ENCODE measurements around the gene GLB1L2. TPM values are rescaled to one million over a fixed set of nuclear protein-coding genes. Genes with fewer than 3 reads are reported as not detected.

GLB1L2 gene
- total and polyA plus RNA-seq, 2 of the 13 experiments (the other 11 are each of a cell fraction or from before 2014, with no cell fraction given) = 0.59 to 0.69 TPM

GRCh38 chr11:134358165-134358855, 26.5 kb downstream of the GLB1L2 start:
- ATAC-seq (no peak), FAIRE-seq (no peak), DNase-seq (ENCODE audit: low spot score) (no peak)
- Histone ChIP-seq H3K9ac (ENCODE audit: insufficient read depth, low read depth, low read length) (no peak overlapping the region), H3K79me2 (ENCODE audit: insufficient read depth, low read length) (no peaks in the 10 kb centered on the region), H3K27ac (ENCODE audit: extremely low read length, insufficient read depth, low read length) (no peak overlapping the region), H3K9me3 (ENCODE audit: low read length) (no peaks in the 10 kb centered on the region), H4K20me1 (ENCODE audit: insufficient read depth, low read length) (no peaks in the 10 kb centered on the region), H3K4me1 (ENCODE audit: insufficient read depth, low read length) (peaks cover 6% of the 10 kb centered on the region), H2AFZ (ENCODE audit: low read length) (no peak overlapping the region), H3K36me3 (replicated peaks in 1 of 2; ENCODE audit: control insufficient read depth in 1 of 2, insufficient read depth in 2 of 2, low read length in 2 of 2) (no peaks in the 10 kb centered on the region), H3K27me3 (ENCODE audit: control insufficient read depth in 1 of 2, insufficient read depth in 2 of 2, low read length in 2 of 2) (peaks cover 14 to 46% of the 10 kb centered on the region in 2 experiments), H3K4me3 (replicated peaks in 1 of 3; ENCODE audit: insufficient read depth in 1 of 3, low read depth in 2 of 3, low read length in 3 of 3) (no peak overlapping the region), H3K4me2 (ENCODE audit: low read depth, low read length) (no peak overlapping the region)
- BruUV-seq (replicated peaks) = no TSS peak
- in situ Hi-C loops (cut with HindIII; ENCODE audit: extremely low pct_ligation_motif_present, low pct_unique_long_range_greater_than_20kb) (no loop called here), intact Hi-C loops (cut with micrococcal nuclease; ENCODE audit: unreplicated experiment) (no loop called here)
- CTCF ChIA-PET (ENCODE audit: low intra/inter-chr PET ratio, low total read pairs) = no interaction called here
- no peak for TF ChIP-seq ZNF30 (CRISPR knock-in tag; IDR thresholded peaks at IDR 0.05)
- no peak for TF ChIP-seq PHF21A (CRISPR knock-in tag; IDR thresholded peaks at IDR 0.05)
- TF ChIP-seq ZNF260 (CRISPR knock-in tag; IDR thresholded peaks at IDR 0.05; ENCODE audit: borderline replicate concordance, low read depth) = no peak
- TF ChIP-seq TEF (CRISPR knock-in tag; IDR thresholded peaks at IDR 0.05) = no peak
- no peak for TF ChIP-seq HOXA7 (CRISPR knock-in tag; IDR thresholded peaks at IDR 0.05)
- TF ChIP-seq ZBTB42 (CRISPR knock-in tag; IDR thresholded peaks at IDR 0.05) = no peak
- TF ChIP-seq ZNF800 (CRISPR knock-in tag; IDR thresholded peaks at IDR 0.05) = no peak
- no peak for TF ChIP-seq E2F5 (CRISPR knock-in tag; conservative IDR thresholded peaks at IDR 0.05)
- no peak for TF ChIP-seq LCORL (IDR thresholded peaks at IDR 0.05)
- no peak for TF ChIP-seq LCORL (CRISPR knock-in tag; IDR thresholded peaks at IDR 0.05)
- TF ChIP-seq ZNF547 (CRISPR knock-in tag; IDR thresholded peaks at IDR 0.05) = no peak
- no peak for TF ChIP-seq NR0B2 (CRISPR knock-in tag; IDR thresholded peaks at IDR 0.05)
- POLR2A ChIA-PET = no interaction called here
- WGBS (ENCODE audit: low lambda C conversion rate) = 23% methylated on average over 3 of the region's 27 CpGs
